ENCODE results near the gene ZNF512B. TPM values are rescaled to one million over a fixed set of nuclear protein-coding genes. Genes with fewer than 3 reads are reported as not detected.
"Not testable (repeated sequence)": the region's sequence is repeated elsewhere in the genome, so short reads cannot be mapped to it uniquely, and the experiment has no call there.

The ZNF512B gene
- total RNA-seq, 1 donor from 2014 or later, result 13.0 TPM

DNA sequence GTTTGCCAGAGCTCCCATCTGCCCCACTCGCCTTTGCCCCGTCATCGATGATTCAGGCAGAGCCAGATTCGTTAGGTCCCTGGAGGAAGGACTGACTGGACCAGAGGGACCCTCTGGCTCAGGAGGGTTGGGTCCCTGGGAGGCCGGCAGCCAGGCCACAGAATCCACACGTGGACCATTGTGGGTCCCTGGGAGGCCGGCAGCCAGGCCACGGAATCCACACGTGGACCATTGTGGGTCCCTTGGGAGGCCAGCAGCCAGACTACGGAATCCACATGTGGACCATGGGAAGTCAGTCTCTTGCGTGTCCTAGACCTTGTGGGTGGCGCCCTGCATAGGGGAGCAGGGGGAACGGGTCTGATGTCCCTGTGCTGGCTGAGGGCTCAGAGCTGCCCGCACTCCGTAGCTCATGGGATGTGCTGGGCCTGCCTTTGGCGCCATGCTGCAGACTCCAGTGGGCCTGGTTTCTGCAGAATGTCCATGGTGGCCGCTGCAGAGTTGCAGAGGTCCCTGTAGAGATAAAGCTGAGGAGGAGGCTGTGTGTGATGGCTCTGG lies 37.0 kb downstream of the ZNF512B start:
- DNase-seq (ENCODE audit: low read depth), result no peak

DNA sequence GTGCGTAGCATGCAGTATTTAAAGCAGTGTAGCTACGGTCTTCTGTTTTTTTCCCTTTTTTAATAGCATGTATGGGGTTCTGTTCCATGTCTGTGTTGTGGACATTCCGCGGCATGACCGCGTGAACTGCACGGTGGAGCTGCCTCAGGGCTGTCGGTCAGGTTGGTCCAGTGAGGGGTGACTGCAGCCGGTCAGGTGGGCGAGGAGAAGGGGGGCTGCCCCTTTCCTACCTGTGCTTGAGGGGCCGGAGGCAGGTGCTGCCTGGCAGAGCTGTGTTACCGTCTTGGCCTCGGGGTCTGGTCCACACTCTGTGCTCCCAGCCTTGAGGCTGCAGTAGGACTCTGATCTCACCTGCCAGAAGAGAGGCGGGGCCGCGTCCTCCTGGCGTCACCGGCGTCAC lies 38.0 kb downstream of the ZNF512B start:
- no peak for DNase-seq (ENCODE audit: low read depth)

DNA sequence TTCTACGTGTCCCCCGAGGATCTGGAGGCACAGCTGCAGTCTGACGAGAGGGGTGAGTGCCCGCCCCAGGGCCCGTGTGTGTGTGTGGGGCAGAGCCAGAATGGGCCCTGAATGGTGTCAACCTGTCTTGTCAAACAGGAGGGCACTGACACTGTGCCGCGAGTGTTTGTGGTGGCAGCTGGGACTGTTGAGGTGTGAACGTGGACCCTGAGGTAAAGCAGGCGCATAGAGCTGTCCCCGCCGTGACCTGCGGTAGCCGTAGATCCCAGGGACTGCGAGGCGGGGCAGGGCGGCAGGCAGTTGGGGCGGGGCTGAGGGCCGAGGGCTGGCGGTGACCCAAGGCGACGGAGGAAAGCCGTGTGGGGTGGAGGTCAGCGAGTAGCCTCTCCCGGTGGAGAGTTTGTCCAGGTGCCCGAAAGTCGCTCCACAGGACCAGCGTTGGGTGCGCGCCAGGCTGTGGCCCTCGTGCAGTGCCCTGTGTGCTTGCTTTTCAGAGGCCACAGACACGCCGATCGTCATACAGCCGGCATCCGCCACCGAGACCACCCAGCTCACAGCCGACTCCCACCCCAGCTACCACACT lies 38.7 kb downstream of the ZNF512B start:
- no peak for DNase-seq (ENCODE audit: low read depth)

DNA sequence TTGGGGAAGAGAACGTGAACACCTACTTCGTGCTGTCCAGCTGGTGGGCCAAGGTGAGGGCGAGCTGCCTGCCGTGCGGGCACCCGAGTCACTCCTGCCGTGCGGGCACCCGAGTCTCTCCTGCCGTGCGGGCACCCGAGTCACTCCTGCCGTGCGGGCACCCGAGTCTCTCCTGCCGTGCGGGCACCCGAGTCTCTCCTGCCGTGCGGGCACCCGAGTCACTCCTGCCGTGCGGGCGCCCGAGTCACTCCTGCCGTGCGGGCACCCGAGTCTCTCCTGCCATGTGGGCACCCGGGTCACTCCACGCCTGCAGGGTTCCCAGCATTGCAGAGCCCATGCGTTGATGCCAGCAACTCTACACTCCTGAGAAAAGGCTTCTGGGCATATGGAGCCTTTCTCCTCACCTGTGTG lies 40.3 kb downstream of the ZNF512B start:
- not testable (repeated sequence) for DNase-seq (ENCODE audit: low read depth)

DNA sequence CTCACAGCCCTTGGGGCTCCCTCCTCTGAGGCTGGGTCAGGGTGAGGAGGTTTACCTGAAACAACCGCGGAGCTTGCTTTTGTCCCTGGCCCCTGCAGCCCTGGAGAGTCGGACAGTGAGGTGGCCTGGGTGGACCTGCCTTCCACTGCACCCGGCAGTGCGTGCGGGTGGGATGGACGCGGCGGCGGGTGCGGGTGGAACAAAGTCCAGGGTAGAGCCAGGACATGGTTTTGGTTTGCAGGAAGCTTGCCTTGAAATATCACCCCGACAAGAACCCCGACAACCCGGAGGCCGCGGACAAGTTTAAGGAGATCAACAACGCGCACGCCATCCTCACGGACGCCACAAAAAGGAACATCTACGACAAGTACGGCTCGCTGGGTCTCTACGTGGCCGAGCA lies 40.7 kb downstream of the ZNF512B start:
- no peak for DNase-seq (ENCODE audit: low read depth)

DNA sequence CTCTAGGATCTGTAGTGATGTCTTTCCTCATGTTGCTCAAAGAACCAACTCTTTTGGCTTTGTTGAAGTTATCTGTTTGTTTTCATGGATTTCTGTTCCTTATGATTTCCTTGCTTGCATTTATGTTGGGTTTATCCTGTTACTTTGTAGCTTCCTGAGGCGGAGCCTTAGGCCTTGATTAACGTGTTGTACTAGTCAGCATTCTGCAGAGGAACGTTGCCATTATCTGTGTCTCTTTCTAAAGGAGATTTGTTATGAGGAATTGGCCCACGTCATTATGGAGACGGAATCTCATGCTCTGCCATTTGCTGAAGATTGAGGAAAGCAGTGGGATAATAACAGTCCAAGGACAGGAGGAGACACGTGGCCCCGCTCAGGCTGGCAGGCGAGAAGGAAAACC lies 43.4 kb downstream of the ZNF512B start:
- no peak for DNase-seq (ENCODE audit: low read depth)

DNA sequence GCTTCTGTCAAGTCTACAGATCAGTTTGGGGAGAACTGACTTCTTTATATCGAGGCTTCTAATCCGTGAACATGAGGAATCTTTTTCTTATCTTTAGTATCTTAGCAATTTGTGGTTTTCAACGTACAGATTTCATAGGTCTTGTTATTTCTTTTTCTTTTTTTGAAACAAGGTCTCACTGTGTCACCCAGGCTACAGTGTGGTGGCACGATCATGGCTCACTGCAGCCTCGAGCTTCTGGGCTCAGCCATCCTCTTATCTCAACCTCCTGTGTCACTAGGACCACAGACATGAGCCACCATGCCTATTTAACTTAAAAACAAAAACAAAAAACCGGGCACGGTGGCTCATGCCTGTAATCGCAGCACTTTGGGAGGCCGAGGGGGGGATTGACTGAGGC lies 45.5 kb downstream of the ZNF512B start:
- no peak for DNase-seq (ENCODE audit: low read depth)

DNA sequence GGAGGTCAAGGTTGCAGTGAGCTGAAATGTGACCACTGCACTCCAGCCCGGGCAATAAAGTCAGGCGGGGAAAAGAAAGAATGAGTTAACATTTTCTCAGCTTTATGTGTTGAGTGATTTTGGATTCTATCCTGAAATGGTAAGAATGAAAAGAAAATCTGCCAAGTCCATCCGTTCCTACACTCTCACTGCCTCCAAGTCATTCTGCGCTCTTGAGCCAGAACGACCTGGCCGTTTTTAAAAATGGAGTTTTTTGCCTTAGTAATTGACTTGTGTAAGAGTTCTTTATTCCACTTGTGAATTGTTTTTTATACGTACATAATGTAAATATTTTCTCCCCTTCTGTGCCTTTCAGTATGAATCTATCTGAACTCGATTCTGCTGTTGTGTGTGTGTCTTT lies 46.1 kb downstream of the ZNF512B start:
- DNase-seq (ENCODE audit: low read depth), result no peak

DNA sequence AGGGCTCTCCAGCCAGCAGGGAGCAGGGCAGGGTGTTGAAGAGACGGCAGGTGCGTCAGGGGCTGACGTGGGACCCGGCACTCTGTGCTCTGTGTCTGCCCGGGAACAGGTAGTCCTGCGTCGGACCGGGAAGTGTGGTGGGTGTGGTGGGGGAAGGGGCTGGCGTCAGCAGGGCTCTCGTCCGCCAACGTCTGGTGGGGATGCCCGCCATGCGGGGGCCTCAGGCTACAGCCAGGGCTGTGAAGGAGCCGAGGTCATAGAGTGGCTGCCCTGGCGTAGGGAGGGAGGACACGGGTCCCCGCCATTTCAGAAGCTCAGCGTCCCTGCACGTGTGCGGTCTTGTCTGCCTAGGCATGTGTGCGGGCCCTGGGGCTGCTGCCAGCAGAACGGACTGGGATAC lies 49.5 kb downstream of the ZNF512B start:
- no peak for DNase-seq (ENCODE audit: low read depth)

DNA sequence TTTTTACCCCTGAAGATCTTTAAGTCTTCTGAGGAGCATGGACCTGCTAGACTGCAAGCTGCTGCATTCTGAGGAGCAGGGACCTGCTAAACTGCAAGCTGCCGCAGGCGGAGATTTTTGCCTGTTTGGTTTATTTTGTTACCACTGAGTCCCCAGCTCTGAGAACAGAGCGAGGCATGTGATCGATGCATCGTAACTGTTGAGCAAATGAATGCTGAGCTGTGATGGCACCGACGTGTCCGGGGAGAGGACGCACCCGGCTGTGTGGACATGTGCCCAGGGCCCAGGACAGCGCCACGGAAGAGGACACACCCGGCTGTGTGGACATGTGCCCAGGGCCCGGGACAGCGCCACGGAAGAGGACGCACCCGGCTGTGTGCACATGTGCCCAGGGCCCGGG lies 50.6 kb downstream of the ZNF512B start:
- DNase-seq (ENCODE audit: low read depth), result no peak

DNA sequence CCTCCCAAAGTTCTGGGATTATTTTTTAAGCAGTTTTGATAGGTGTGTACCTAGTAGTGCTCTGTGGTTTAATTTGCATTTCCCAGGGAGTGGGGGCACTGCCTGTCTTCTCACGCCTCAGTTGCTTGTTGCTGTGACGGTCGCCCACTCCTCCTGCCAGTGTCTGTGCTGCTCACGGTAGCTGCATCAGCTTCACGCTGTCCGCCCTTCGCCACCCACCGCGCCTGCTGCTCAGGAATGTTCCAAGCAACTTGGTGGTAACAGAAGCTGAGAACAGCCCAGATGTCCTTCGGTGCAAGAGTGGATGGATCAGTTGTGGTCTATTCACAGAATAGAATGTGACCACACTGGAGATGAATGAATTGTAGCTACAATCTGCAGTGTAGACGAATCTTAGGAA lies 51.9 kb downstream of the ZNF512B start:
- DNase-seq (ENCODE audit: low read depth), result no peak

DNA sequence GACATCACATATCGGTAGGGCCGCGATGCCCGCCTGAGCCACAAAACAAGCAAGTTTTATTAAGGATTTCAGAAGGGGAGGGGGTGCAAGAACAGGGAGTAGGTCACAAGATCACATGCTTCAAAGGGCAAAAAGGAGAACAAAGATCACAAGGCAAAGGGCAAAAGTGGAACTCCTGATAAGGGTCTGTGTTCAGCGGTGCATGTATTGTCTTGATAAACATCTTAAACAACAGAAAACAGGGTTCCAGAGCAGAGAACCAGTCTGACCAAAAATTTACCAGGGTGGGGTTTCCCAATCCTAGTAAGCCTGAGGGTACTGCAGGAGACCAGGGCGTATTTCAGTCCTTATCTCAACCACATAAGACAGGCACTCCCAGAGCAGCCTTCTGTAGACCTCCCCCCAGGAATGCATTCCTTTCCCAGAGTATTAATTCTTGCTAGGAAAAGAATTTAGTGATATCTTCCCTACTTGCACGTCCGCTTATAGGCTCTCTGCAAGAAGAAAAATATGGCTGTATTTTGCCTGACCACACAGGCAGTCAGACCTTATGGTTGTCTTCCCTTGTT lies 53.3 kb downstream of the ZNF512B start:
- DNase-seq (ENCODE audit: low read depth), result not testable (repeated sequence)

DNA sequence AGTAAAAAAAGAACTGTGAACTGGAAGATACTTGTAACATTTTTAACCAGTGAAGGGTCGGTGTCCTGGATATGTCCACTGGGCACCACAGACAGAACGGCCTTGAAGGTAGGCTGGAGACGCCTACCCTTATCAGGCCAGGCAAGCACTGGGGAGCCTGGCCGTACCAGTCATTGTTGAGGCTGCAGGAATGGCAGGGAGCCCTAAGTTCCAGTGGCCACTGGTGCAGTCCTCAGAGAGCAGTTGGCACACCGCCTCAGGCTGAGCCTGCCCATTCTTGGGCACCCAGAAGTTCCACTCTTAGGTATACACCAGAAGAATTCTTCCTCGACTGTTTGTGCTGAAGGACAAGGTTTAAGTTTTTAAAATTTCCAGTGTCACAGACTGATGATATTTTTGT lies 54.3 kb downstream of the ZNF512B start:
- DNase-seq (ENCODE audit: low read depth), result no peak

DNA sequence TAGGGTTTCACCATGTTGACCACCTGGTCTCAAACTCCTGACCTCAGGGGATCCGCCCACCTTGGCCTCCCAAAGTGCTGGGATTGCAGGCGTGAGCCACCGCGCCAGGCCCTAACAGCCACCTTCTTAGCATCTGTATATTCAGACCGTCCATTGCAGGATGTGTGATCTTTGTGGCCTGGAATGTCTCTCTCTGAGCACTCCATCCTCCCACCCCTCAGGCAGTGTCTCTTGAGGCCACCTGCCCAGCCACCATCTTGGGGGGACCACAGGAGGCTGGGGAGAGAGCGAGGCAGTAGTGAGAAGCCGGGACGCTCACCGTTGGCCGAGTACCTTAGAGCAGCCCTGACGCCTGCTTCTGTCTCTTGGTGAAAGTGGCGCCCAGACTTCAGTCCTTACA lies 56.0 kb downstream of the ZNF512B start:
- DNase-seq (ENCODE audit: low read depth), result no peak

DNA sequence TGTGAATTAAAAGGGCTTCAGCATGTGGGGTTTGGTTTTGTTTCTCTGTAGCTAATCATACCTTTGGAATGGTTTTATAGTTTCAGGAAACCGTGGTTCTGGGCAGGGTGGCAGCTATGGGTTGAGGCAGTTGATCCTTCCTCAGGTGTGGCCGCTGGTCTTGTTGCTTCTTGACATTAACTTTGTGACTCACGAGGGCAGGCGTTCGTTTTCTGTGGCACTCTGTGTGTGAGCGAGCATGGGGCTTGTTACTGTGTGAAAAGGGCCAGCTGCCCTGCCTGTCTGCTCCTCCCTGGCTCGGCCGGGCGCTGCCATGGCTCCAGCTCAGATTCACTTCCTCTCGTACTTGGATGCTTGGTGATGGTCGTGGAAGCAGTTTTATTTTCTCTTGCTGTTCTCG lies 58.6 kb downstream of the ZNF512B start:
- DNase-seq (ENCODE audit: low read depth), result peak; percentile 68

DNA sequence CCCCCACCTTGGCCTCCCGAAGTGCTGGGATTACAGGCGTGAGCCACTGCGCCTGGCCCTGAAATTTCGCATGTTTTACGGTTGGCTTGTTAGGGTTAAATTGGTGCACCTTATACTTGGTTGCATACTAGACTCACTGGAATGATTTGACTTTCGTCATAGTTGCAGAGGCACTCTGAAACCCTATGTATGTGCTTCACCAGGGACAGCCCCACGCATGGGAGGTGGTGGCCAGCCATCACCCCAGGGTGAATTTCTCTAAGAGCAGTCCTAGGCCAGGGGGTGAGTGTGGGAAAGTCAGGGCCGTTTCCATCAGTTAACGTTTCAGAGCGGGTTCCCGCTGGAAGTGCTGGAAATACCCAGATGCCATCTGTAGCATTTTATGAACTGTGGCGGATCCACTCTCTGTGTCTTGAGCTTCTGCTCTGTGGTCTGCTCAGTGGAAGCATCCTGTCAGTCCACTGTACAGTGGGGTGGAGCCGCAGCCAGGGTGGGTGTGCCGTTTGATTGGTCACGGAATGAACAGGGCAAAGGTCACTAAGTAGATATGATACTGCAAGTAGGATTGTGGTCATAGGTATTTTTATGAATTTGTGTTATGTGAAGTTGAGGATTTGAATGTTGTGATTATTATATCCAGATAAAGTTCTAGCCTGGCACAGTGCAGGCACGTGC lies 61.6 kb downstream of the ZNF512B start:
- no peak for DNase-seq (ENCODE audit: low read depth)

Other genes starting within 250 kb of the ZNF512B start
- gene LIME1, start 233.3 kb downstream of the ZNF512B start, total RNA-seq, result 3.5 and 4.3 TPM in 2 replicates
- 14.9 and 31.5 TPM in 2 replicates for gene SLC2A4RG, start 230.2 kb downstream of the ZNF512B start, total RNA-seq
- gene ZBTB46, start 138.7 kb downstream of the ZNF512B start, total RNA-seq, result 3.5 and 5.4 TPM in 2 replicates
- gene ABHD16B, start 108.4 kb downstream of the ZNF512B start, total RNA-seq, result not detected in 2 replicates
- 154 and 158 TPM in 2 replicates for gene TPD52L2, start 104.7 kb downstream of the ZNF512B start, total RNA-seq
- 82.6 and 91.0 TPM in 2 replicates for gene DNAJC5, start 74.8 kb downstream of the ZNF512B start, total RNA-seq
- 20.3 and 27.8 TPM in 2 replicates for gene UCKL1, start 13.5 kb downstream of the ZNF512B start, total RNA-seq
- 1.4 and 5.4 TPM in 2 replicates for gene SAMD10, start 9.7 kb upstream of the ZNF512B start, total RNA-seq
- gene PRPF6, start 11.2 kb upstream of the ZNF512B start, total RNA-seq, result 66.0 and 94.5 TPM in 2 replicates
- 0.45 TPM in 1 of 2 replicates, not detected in the other for gene C20orf204, start 66.3 kb upstream of the ZNF512B start, total RNA-seq
- 0.05 and 0.17 TPM in 2 replicates for gene SOX18, start 79.7 kb upstream of the ZNF512B start, total RNA-seq
- 15.3 and 21.8 TPM in 2 replicates for gene TCEA2, start 93.3 kb upstream of the ZNF512B start, total RNA-seq
- gene RGS19, start 109.6 kb upstream of the ZNF512B start, total RNA-seq, result 10.5 and 12.2 TPM in 2 replicates
- gene OPRL1, start 110.2 kb upstream of the ZNF512B start, total RNA-seq, result 0.52 and 1.5 TPM in 2 replicates
- not detected in 2 replicates for gene LKAAEAR1, start 114.5 kb upstream of the ZNF512B start, total RNA-seq
- gene NPBWR2, start 137.6 kb upstream of the ZNF512B start, total RNA-seq, result not detected in 2 replicates
- gene MYT1, start 194.5 kb upstream of the ZNF512B start, total RNA-seq, result under 0.01 and 0.17 TPM in 2 replicates